ENCODE data around the gene DLG2. TPM values are rescaled to one million over a fixed set of nuclear protein-coding genes. Genes with fewer than 3 reads are reported as not detected.

Gene DLG2
- total and polyA plus RNA-seq, 2 donors (not counting 3 experiments of a cell fraction or from before 2014, with no cell fraction given): 0.15 to 1.1 TPM

DNA sequence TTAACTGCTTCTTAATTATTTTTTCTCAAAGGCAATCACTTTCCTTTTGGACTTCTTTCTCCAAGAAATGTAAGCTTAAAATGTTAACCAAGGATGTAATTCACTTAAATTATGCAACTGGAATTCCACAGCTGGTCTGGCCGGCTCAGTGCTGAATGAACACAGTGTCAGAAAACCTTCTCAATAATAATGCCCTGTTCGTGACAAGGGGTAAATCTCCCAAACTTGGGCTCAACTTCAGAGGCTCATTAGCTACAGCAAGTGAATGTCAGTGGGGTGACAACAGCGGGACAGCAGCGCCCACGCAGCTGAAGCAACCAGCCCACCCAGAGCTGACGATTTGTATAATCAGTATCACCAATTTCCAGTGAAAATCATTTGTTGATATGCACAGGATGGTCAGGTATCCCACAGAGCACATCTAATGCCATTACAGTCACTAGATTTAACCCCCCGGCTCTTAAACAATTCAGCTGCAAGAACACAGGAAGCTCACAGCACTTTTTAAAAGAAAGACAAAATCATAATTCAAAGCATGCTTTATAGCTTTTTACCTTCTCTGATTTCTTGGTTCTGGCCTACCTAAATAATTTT lies 704.8 kb downstream of the DLG2 start:
- no peak for TF ChIP-seq POLR2A (IDR thresholded peaks at IDR 0.05; ENCODE audit: low read depth, low read length)
- TF ChIP-seq EZH2 (IDR thresholded peaks at IDR 0.05; ENCODE audit: borderline replicate concordance, low read depth, low read length, severe bottlenecking): no peak
- TF ChIP-seq MYC (IDR thresholded peaks at IDR 0.05; ENCODE audit: low read depth, low read length): no peak
- TF ChIP-seq, protein P1, sequence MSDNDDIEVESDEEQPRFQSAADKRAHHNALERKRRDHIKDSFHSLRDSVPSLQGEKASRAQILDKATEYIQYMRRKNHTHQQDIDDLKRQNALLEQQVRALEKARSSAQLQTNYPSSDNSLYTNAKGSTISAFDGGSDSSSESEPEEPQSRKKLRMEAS (IDR thresholded peaks at IDR 0.05; ENCODE audit: insufficient read depth, insufficient read length): no peak
- no peak for TF ChIP-seq POLR2AphosphoS5 (IDR thresholded peaks at IDR 0.05; ENCODE audit: insufficient read depth, low read depth, low read length)
- DNase-seq (ENCODE audit: low read depth, low spot score): no peak
- no peaks in the 10 kb centered on the region for H3K36me3 ChIP-seq (ENCODE audit: control insufficient read depth in 2 of 2, extremely low read depth in 1 of 2, insufficient read depth in 2 of 2, low read length in 2 of 2)
- POLR2A ChIA-PET: no interaction called here
- no peak overlapping the region for H3K4me2 ChIP-seq (ENCODE audit: insufficient read depth, low read length)
- FAIRE-seq: no peak
- no peaks in the 10 kb centered on the region for H3K79me2 ChIP-seq (ENCODE audit: control insufficient read depth, insufficient read depth, low read length)
- H4K20me1 ChIP-seq (replicated peaks; ENCODE audit: control insufficient read depth, extremely low read depth, insufficient read depth, low read length): no peaks in the 10 kb centered on the region
- dilution Hi-C loops (cut with MboI; ENCODE audit: extremely low pct_ligation_motif_present, low sequenced_read_pairs): no loop called here
- no peaks in the 10 kb centered on the region for H3K9me1 ChIP-seq (replicated peaks; ENCODE audit: control insufficient read depth, extremely low read depth, insufficient read depth, low read length)
- H3K27me3 ChIP-seq (ENCODE audit: control insufficient read depth in 2 of 2, insufficient read depth in 2 of 2, low read length in 2 of 2): no peaks in the 10 kb centered on the region
- intact Hi-C loops (cut with micrococcal nuclease): no loop called here
- H2AFZ ChIP-seq (ENCODE audit: low read depth, low read length): no peak overlapping the region
- no peak overlapping the region for H3K4me3 ChIP-seq (replicated peaks in 1 of 3; ENCODE audit: insufficient read depth in 1 of 3, low read depth in 1 of 3, low read length in 3 of 3)
- BruUV-seq (replicated peaks): no TSS peak
- H3K27ac ChIP-seq (ENCODE audit: insufficient read depth, low read depth, low read length): no peak overlapping the region
- peaks cover 4% of the 10 kb centered on the region for H3K9me3 ChIP-seq (replicated peaks; ENCODE audit: control insufficient read depth, insufficient read depth, low read length)
- H3K9ac ChIP-seq (replicated peaks; ENCODE audit: extremely low read depth, insufficient read depth, low read length): no peak overlapping the region
- no peaks in the 10 kb centered on the region for H3K4me1 ChIP-seq (ENCODE audit: control insufficient read depth, extremely low read depth, insufficient read depth, low read length)
- CTCF ChIA-PET: no interaction called here

- POLR2A ChIA-PET: no interaction called here
These were observed 712.6 kb downstream of the DLG2 start for GRCh38 chr11:84914511-84914910.

More at GRCh38 chr11:84914511-84914910, 712.6 kb downstream of the DLG2 start:
- DNase-seq (ENCODE audit: low read depth, low spot score): no peak
- TF ChIP-seq, protein P2, sequence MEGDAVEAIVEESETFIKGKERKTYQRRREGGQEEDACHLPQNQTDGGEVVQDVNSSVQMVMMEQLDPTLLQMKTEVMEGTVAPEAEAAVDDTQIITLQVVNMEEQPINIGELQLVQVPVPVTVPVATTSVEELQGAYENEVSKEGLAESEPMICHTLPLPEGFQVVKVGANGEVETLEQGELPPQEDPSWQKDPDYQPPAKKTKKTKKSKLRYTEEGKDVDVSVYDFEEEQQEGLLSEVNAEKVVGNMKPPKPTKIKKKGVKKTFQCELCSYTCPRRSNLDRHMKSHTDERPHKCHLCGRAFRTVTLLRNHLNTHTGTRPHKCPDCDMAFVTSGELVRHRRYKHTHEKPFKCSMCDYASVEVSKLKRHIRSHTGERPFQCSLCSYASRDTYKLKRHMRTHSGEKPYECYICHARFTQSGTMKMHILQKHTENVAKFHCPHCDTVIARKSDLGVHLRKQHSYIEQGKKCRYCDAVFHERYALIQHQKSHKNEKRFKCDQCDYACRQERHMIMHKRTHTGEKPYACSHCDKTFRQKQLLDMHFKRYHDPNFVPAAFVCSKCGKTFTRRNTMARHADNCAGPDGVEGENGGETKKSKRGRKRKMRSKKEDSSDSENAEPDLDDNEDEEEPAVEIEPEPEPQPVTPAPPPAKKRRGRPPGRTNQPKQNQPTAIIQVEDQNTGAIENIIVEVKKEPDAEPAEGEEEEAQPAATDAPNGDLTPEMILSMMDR (IDR thresholded peaks at IDR 0.05; ENCODE audit: extremely low read depth in 1 of 2, insufficient read depth in 1 of 2, low read depth in 1 of 2, low read length in 2 of 2): no peak
- no peak for TF ChIP-seq POLR2A (IDR thresholded peaks at IDR 0.05; ENCODE audit: low read depth, low read length)
- TF ChIP-seq JUN (IDR thresholded peaks at IDR 0.05; ENCODE audit: borderline replicate concordance, insufficient read depth, insufficient read length, low read depth): no peak
- TF ChIP-seq EZH2 (IDR thresholded peaks at IDR 0.05; ENCODE audit: borderline replicate concordance, low read depth, low read length, severe bottlenecking): no peak
- TF ChIP-seq POLR2AphosphoS5 (IDR thresholded peaks at IDR 0.05; ENCODE audit: insufficient read depth, low read depth, low read length): no peak
- H3K4me1 ChIP-seq (ENCODE audit: control insufficient read depth, extremely low read depth, insufficient read depth, low read length): no peaks in the 10 kb centered on the region
- no peak overlapping the region for H3K27ac ChIP-seq (ENCODE audit: insufficient read depth, low read depth, low read length)
- no peak overlapping the region for H3K9ac ChIP-seq (replicated peaks; ENCODE audit: extremely low read depth, insufficient read depth, low read length)
- H3K9me1 ChIP-seq (replicated peaks; ENCODE audit: control insufficient read depth, extremely low read depth, insufficient read depth, low read length): no peaks in the 10 kb centered on the region
- no TSS peak for BruUV-seq (replicated peaks)
- intact Hi-C loops (cut with micrococcal nuclease) (no loop called here), dilution Hi-C loops (cut with MboI; ENCODE audit: extremely low pct_ligation_motif_present, low sequenced_read_pairs) (no loop called here)
- no peaks in the 10 kb centered on the region for H3K36me3 ChIP-seq (ENCODE audit: control insufficient read depth in 2 of 2, extremely low read depth in 1 of 2, insufficient read depth in 2 of 2, low read length in 2 of 2)
- no peak overlapping the region for H2AFZ ChIP-seq (ENCODE audit: low read depth, low read length)
- no peaks in the 10 kb centered on the region for H3K27me3 ChIP-seq (ENCODE audit: control insufficient read depth in 2 of 2, insufficient read depth in 2 of 2, low read length in 2 of 2)
- no peaks in the 10 kb centered on the region for H4K20me1 ChIP-seq (replicated peaks; ENCODE audit: control insufficient read depth, extremely low read depth, insufficient read depth, low read length)
- CTCF ChIA-PET: no interaction called here
- no peak overlapping the region for H3K4me2 ChIP-seq (ENCODE audit: insufficient read depth, low read length)
- no peaks in the 10 kb centered on the region for H3K79me2 ChIP-seq (ENCODE audit: control insufficient read depth, insufficient read depth, low read length)
- H3K4me3 ChIP-seq (replicated peaks in 1 of 3; ENCODE audit: insufficient read depth in 1 of 3, low read depth in 1 of 3, low read length in 3 of 3): no peak overlapping the region
- peaks cover 1% of the 10 kb centered on the region for H3K9me3 ChIP-seq (replicated peaks; ENCODE audit: control insufficient read depth, insufficient read depth, low read length)
- FAIRE-seq: no peak
